K562 (cell line): ENCODE results near the gene RGL2. TPM values are rescaled to one million over a fixed set of nuclear protein-coding genes. Genes with fewer than 3 reads are reported as not detected.

ENCODE experiments used
- ARHGAP35 ChIP-seq: fragments of 450-650 bp; IDR thresholded peaks from 2 replicates; pipeline ENCODE4 v1.6.1; 2018; ENCODE audit not compliant: partially characterized antibody
- COPS2 ChIP-seq: fragments of 450-650 bp; conservative IDR thresholded peaks from 2 replicates; pipeline ENCODE4 v1.6.1; 2016; ENCODE audit warnings: mild to moderate bottlenecking, moderate library complexity
- HMGN3 ChIP-seq: IDR thresholded peaks from 2 replicates; pipeline ENCODE4 v1.6.1; 2011; ENCODE audit warnings: borderline replicate concordance, low read depth, mild to moderate bottlenecking, mixed read lengths, low read length; ENCODE audit not compliant: insufficient read length; ENCODE audit errors: extremely low read depth
- KAT2B ChIP-seq: IDR thresholded peaks from one replicate; pipeline ENCODE4 v1.6.1; 2012; ENCODE audit warnings: low read depth, mild to moderate bottlenecking, control low read depth, inconsistent platforms, low read length, moderate library complexity
- KDM1A ChIP-seq, 2 experiments: fragments of 450-650 bp; IDR thresholded peaks; 2 replicates each; pipeline ENCODE4 v1.6.1; 2016; ENCODE audit warnings: mild to moderate bottlenecking in 2 of 2
- MAZ ChIP-seq, 2 experiments: fragments of 450-650 bp in 1 of 2; sonication (generic) in 1 of 2; formaldehyde crosslinking; IDR thresholded peaks in 1 of 2; conservative IDR thresholded peaks in 1 of 2; 2 replicates each; pipeline versions ENCODE4 v1.4.0 to v1.5.0; 2020; ENCODE audit warnings: mild to moderate bottlenecking in 1 of 2, missing genetic modification reagents in 1 of 2
- NR2F6 ChIP-seq: fragments of 450-650 bp; formaldehyde crosslinking; IDR thresholded peaks from 2 replicates; pipeline ENCODE4 v1.4.0; 2020; ENCODE audit warnings: mild to moderate bottlenecking
- NRF1 ChIP-seq, 2 experiments: fragments of 450-650 bp; IDR thresholded peaks in 1 of 2; conservative IDR thresholded peaks in 1 of 2; 2 replicates each; pipeline ENCODE4 v1.6.1; 2014; ENCODE audit warnings: mild to moderate bottlenecking in 2 of 2
- ZFPM2 ChIP-seq: fragments of 250-450 bp; sonication (Bioruptor Pico); IDR thresholded peaks from 2 replicates; pipeline ENCODE4 v1.5.1; 2022; ENCODE audit warnings: mild to moderate bottlenecking
- polyA plus RNA-seq, 8 experiments: library from polyadenylated mRNA; depleted of rRNA in 4 of 8; stranded (reverse) in 5 of 8; unstranded in 3 of 8; fragments of >200 nt; fragmentation: Nextera tagmentation in 2 of 8; fragmentation: Illumina TruSeq in 1 of 8; extraction: Ambion mirVana in 2 of 8; extraction: Trizol in 1 of 8; gene quantifications; 2 replicates each; pipeline versions ENCODE4 v1.2.1 to v1.2.3, GENCODE V29; 2011 to 2014; ENCODE audit warnings: inconsistent platforms in 1 of 8, missing spikeins in 1 of 8
- total RNA-seq, 7 experiments: library from RNA; depleted of rRNA in 6 of 7; stranded (reverse); fragments of >200 nt in 6 of 7; fragmentation: Illumina TruSeq in 2 of 7; extraction: Trizol in 2 of 7; gene quantifications; 2 replicates each; pipeline versions ENCODE4 v1.2.1 to v1.2.3, GENCODE V29; 2011 to 2021; ENCODE audit warnings: low replicate concordance in 1 of 7
- TF ChIP-seq, protein P1 (sequence below): fragments of 150-350 bp; conservative IDR thresholded peaks from 2 replicates; pipeline ENCODE4 v1.6.1; 2014; ENCODE audit warnings: low read length
- TF ChIP-seq, protein P2 (sequence below), 2 experiments: IDR thresholded peaks; 2 replicates each; pipeline ENCODE4 v1.6.1; 2011; ENCODE audit warnings: borderline replicate concordance in 1 of 2, control low read depth in 1 of 2, low read depth in 1 of 2, low read length in 1 of 2, mild to moderate bottlenecking in 1 of 2, mixed read lengths in 1 of 2, moderate library complexity in 1 of 2; ENCODE audit not compliant: insufficient read depth in 1 of 2, insufficient read length in 1 of 2, poor library complexity in 1 of 2, severe bottlenecking in 1 of 2; ENCODE audit errors: extremely low read depth in 1 of 2
- TF ChIP-seq, protein P3 (sequence below): fragments of 450-650 bp; IDR thresholded peaks from 2 replicates; pipeline ENCODE4 v1.6.1; 2016; ENCODE audit warnings: mild to moderate bottlenecking
- TF ChIP-seq, protein P4 (sequence below): fragments of 450-650 bp; formaldehyde crosslinking; IDR thresholded peaks from 2 replicates; pipeline ENCODE4 v1.4.0; 2022; ENCODE audit warnings: missing genetic modification characterization
- TF ChIP-seq, protein P5 (sequence below): sonication (generic); formaldehyde crosslinking; IDR thresholded peaks from 2 replicates; pipeline ENCODE4 v1.8.1; 2022; ENCODE audit warnings: missing genetic modification reagents
- TF ChIP-seq, protein P6 (sequence below): fragments of 450-650 bp; IDR thresholded peaks from 2 replicates; pipeline ENCODE4 v1.6.1; 2018; ENCODE audit warnings: mild to moderate bottlenecking, low read depth; ENCODE audit not compliant: partially characterized antibody

The RGL2 gene
- total and polyA plus RNA-seq, 9 of the 15 experiments (the other 6 are each of a cell fraction or from before 2014, with no cell fraction given), result 1.8 to 57.1 (median 19.5) TPM

DNA sequence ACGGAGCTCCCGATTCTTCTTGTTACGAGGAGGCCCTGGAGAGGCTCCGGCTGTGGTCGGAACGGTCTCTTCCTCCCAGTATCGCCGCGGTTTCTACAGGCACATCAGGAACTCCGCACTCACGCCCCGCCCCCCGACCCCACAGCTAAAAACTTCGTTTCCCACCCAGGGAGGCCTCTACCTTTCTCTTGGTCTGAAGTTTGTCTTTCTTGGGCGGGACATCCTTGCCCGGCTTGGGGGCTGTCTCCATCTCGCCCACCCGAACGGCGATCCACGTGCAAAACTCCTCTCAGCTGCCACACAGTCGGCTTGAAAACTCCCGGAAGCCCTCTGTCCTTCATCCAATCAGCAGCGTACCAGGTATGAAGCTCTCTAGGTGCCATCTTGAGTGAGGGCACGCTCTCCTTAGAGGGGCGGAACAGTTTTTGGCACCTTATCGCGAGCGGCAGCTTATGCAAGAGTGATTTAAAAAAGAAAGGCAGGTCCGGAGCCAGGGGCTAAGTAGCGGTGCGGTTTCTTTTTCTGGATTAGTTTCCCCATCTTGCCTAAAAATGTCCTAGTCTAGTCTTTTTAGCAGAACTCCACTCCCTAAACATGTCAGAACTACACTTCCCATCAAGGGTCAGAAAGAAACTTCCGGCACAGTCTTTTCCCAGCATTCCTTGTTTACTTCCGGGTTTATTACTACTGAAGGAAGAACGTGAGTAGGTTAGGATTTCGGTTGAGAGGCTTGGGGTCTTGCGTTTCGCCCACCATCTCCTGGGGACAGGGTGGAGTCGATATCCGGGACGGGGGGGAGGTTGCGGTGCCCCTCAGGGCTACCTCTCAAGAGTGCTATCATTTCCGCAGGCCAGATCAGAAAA is 9.6 kb downstream of the RGL2 start, which contains the start of the genes PFDN6 and WDR46 (continued):
- TF ChIP-seq, protein P1, sequence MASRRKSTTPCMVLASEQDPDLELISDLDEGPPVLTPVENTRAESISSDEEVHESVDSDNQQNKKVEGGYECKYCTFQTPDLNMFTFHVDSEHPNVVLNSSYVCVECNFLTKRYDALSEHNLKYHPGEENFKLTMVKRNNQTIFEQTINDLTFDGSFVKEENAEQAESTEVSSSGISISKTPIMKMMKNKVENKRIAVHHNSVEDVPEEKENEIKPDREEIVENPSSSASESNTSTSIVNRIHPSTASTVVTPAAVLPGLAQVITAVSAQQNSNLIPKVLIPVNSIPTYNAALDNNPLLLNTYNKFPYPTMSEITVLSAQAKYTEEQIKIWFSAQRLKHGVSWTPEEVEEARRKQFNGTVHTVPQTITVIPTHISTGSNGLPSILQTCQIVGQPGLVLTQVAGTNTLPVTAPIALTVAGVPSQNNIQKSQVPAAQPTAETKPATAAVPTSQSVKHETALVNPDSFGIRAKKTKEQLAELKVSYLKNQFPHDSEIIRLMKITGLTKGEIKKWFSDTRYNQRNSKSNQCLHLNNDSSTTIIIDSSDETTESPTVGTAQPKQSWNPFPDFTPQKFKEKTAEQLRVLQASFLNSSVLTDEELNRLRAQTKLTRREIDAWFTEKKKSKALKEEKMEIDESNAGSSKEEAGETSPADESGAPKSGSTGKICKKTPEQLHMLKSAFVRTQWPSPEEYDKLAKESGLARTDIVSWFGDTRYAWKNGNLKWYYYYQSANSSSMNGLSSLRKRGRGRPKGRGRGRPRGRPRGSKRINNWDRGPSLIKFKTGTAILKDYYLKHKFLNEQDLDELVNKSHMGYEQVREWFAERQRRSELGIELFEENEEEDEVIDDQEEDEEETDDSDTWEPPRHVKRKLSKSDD, result no peak; the same call in 1 of the 2 replicates
- TF ChIP-seq ARHGAP35, result no peak
- TF ChIP-seq ZFPM2, result no peak
- no peak for TF ChIP-seq KDM1A (IDR thresholded peaks at IDR 0.05)
- no peak for TF ChIP-seq HMGN3
- TF ChIP-seq NRF1 (conservative IDR thresholded peaks at IDR 0.05 in 1 of 2, IDR thresholded peaks at IDR 0.05 in 1 of 2), result no peak
- TF ChIP-seq COPS2, result no peak
- peak in 1 of 2 experiments; percentile 41; a peak in 1 of 4 replicates for TF ChIP-seq MAZ (CRISPR knock-in tag; conservative IDR thresholded peaks at IDR 0.05 in 1 of 2, IDR thresholded peaks at IDR 0.05 in 1 of 2)
- TF ChIP-seq, protein P2, sequence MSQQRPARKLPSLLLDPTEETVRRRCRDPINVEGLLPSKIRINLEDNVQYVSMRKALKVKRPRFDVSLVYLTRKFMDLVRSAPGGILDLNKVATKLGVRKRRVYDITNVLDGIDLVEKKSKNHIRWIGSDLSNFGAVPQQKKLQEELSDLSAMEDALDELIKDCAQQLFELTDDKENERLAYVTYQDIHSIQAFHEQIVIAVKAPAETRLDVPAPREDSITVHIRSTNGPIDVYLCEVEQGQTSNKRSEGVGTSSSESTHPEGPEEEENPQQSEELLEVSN (IDR thresholded peaks at IDR 0.05; ENCODE audit: borderline replicate concordance in 1 of 2, extremely low read depth in 1 of 2, insufficient read depth in 1 of 2, insufficient read length in 1 of 2, low read depth in 1 of 2, low read length in 1 of 2, poor library complexity in 1 of 2, severe bottlenecking in 1 of 2), result peak in 1 of 2 experiments; percentile 13
- TF ChIP-seq, protein P3, sequence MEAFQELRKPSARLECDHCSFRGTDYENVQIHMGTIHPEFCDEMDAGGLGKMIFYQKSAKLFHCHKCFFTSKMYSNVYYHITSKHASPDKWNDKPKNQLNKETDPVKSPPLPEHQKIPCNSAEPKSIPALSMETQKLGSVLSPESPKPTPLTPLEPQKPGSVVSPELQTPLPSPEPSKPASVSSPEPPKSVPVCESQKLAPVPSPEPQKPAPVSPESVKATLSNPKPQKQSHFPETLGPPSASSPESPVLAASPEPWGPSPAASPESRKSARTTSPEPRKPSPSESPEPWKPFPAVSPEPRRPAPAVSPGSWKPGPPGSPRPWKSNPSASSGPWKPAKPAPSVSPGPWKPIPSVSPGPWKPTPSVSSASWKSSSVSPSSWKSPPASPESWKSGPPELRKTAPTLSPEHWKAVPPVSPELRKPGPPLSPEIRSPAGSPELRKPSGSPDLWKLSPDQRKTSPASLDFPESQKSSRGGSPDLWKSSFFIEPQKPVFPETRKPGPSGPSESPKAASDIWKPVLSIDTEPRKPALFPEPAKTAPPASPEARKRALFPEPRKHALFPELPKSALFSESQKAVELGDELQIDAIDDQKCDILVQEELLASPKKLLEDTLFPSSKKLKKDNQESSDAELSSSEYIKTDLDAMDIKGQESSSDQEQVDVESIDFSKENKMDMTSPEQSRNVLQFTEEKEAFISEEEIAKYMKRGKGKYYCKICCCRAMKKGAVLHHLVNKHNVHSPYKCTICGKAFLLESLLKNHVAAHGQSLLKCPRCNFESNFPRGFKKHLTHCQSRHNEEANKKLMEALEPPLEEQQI, result no peak
- TF ChIP-seq, protein P4, sequence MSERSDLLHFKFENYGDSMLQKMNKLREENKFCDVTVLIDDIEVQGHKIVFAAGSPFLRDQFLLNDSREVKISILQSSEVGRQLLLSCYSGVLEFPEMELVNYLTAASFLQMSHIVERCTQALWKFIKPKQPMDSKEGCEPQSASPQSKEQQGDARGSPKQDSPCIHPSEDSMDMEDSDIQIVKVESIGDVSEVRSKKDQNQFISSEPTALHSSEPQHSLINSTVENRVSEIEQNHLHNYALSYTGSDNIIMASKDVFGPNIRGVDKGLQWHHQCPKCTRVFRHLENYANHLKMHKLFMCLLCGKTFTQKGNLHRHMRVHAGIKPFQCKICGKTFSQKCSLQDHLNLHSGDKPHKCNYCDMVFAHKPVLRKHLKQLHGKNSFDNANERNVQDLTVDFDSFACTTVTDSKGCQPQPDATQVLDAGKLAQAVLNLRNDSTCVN (CRISPR knock-in tag), result no peak
- no peak for TF ChIP-seq KAT2B
- TF ChIP-seq, protein P5, sequence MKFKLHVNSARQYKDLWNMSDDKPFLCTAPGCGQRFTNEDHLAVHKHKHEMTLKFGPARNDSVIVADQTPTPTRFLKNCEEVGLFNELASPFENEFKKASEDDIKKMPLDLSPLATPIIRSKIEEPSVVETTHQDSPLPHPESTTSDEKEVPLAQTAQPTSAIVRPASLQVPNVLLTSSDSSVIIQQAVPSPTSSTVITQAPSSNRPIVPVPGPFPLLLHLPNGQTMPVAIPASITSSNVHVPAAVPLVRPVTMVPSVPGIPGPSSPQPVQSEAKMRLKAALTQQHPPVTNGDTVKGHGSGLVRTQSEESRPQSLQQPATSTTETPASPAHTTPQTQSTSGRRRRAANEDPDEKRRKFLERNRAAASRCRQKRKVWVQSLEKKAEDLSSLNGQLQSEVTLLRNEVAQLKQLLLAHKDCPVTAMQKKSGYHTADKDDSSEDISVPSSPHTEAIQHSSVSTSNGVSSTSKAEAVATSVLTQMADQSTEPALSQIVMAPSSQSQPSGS (CRISPR knock-in tag), result no peak
- TF ChIP-seq, protein P6, sequence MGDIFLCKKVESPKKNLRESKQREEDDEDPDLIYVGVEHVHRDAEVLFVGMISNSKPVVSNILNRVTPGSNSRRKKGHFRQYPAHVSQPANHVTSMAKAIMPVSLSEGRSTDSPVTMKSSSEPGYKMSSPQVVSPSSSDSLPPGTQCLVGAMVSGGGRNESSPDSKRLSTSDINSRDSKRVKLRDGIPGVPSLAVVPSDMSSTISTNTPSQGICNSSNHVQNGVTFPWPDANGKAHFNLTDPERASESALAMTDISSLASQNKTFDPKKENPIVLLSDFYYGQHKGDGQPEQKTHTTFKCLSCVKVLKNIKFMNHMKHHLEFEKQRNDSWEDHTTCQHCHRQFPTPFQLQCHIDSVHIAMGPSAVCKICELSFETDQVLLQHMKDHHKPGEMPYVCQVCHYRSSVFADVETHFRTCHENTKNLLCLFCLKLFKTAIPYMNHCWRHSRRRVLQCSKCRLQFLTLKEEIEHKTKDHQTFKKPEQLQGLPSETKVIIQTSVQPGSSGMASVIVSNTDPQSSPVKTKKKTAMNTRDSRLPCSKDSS, result no peak
- TF ChIP-seq NR2F6 (CRISPR knock-in tag), result no peak
